GM18951 (cell line): ENCODE results near the gene FBXO46.
A peak's percentile ranks its signal among the peaks of the same experiment; 100 is the strongest.
"Not testable (repeated sequence)": the region's sequence is repeated elsewhere in the genome, so short reads cannot be mapped to it uniquely, and the experiment has no call there.

Experiments used
- POLR2A ChIP-seq: IDR thresholded peaks from 4 replicates; pipeline ENCODE4 v1.6.1; 2011; ENCODE audit warnings: mild to moderate bottlenecking; ENCODE audit not compliant: insufficient read length, insufficient read depth; ENCODE audit errors: extremely low read depth
- in situ Hi-C: fragments of 300-500 bp; cut with MboI; formaldehyde crosslinking; loops from one replicate; pipeline ENCODE4 v1.12.0; 2022; ENCODE audit warnings: low sequenced_read_pairs, mixed read lengths, inconsistent platforms; ENCODE audit not compliant: unreplicated experiment

FBXO46 gene

GRCh38 chr19:45739498-45740439 lies 9.1 kb upstream of the FBXO46 start:
- no peak for TF ChIP-seq POLR2A
- in situ Hi-C loops, result no loop called here

- in situ Hi-C loops, result no loop called here
- TF ChIP-seq POLR2A, result no peak
Measured at GRCh38 chr19:45733160-45733810, 2.6 kb upstream of the FBXO46 start, which contains the start of gene MEIOSIN. TSS of gene MEIOSIN (plus strand) at chr19:45733439. CDS start at chr19:45735377, 1,938 bp downstream.

GRCh38 chr19:45729800-45730290 lies 851 bp downstream of the FBXO46 start:
- no peak for TF ChIP-seq POLR2A
- in situ Hi-C loops, result no loop called here

- in situ Hi-C loops, result not testable (repeated sequence)
Measured at GRCh38 chr19:45728683-45729082, 2.0 kb downstream of the FBXO46 start.

GRCh38 chr19:45720065-45720464 lies 10.6 kb downstream of the FBXO46 start:
- in situ Hi-C loops, result not testable (repeated sequence)

GRCh38 chr19:45717983-45718650 lies 12.6 kb downstream of the FBXO46 start:
- no peak for TF ChIP-seq POLR2A
- in situ Hi-C loops, result no loop called here

GRCh38 chr19:45717131-45717982 lies 13.3 kb downstream of the FBXO46 start:
- TF ChIP-seq POLR2A, result peak; percentile 52
- in situ Hi-C loops, result no loop called here

GRCh38 chr19:45716359-45717130 lies 14.2 kb downstream of the FBXO46 start:
- TF ChIP-seq POLR2A, result no peak
- in situ Hi-C loops, result no loop called here

GRCh38 chr19:45715139-45715538 lies 15.6 kb downstream of the FBXO46 start:
- in situ Hi-C loops, result no loop called here

GRCh38 chr19:45713141-45713540 lies 17.6 kb downstream of the FBXO46 start:
- in situ Hi-C loops, result no loop called here
- TF ChIP-seq POLR2A, result no peak

More at GRCh38 chr19:45715139-45715538, 15.6 kb downstream of the FBXO46 start:
- no peak for TF ChIP-seq POLR2A

- in situ Hi-C loops, result no loop called here
- TF ChIP-seq POLR2A, result peak; percentile 13
Measured at GRCh38 chr19:45712699-45713067, 18.0 kb downstream of the FBXO46 start.
